OCI-LY1 (cell line): ENCODE data around the gene KIAA2012.

ENCODE experiments used
- H2AFZ ChIP-seq: fragments of 200-600 bp; sonication (generic), shearing (Covaris generic); 2 replicates; pipeline ENCODE4 v1.6.0; 2014; ENCODE audit warnings: antibody characterized with exemption, mild to moderate bottlenecking, low read length
- H3F3A ChIP-seq: fragments of 200-600 bp; sonication (generic), shearing (Covaris generic); 2 replicates; pipeline ENCODE4 v1.6.0; 2014; ENCODE audit warnings: mild to moderate bottlenecking, antibody characterized with exemption, low read length, moderate library complexity; ENCODE audit not compliant: insufficient read depth
- H3K27ac ChIP-seq: fragments of 200-600 bp; sonication (generic); 2 replicates; pipeline ENCODE4 v1.5.1; 2014; ENCODE audit warnings: low read length, mixed run types, mild to moderate bottlenecking, low read depth; ENCODE audit not compliant: poor library complexity, severe bottlenecking
- H3K27me3 ChIP-seq: fragments of 200-600 bp; sonication (generic); 2 replicates; pipeline ENCODE4 v1.6.0; 2014; ENCODE audit warnings: antibody characterized with exemption, mild to moderate bottlenecking, low read length, moderate library complexity; ENCODE audit not compliant: insufficient read depth
- H3K36me3 ChIP-seq: fragments of 200-600 bp; sonication (generic); 2 replicates; pipeline ENCODE4 v1.6.1; 2014; ENCODE audit warnings: mild to moderate bottlenecking, antibody characterized with exemption, low read length, moderate library complexity, mixed read lengths; ENCODE audit not compliant: insufficient read depth
- H3K4me1 ChIP-seq: fragments of 200-600 bp; sonication (generic); 2 replicates; pipeline ENCODE4 v1.5.1; 2014; ENCODE audit warnings: mild to moderate bottlenecking, low read length, moderate library complexity; ENCODE audit not compliant: insufficient read depth, severe bottlenecking
- H3K4me2 ChIP-seq: fragments of 200-600 bp; sonication (generic), shearing (Covaris generic); 2 replicates; pipeline ENCODE4 v1.6.1; 2014; ENCODE audit warnings: low read length
- H3K4me3 ChIP-seq: fragments of 200-600 bp; sonication (generic); 2 replicates; pipeline ENCODE4 v1.5.1; 2014; ENCODE audit warnings: low read length, low read depth, mild to moderate bottlenecking, mixed read lengths; ENCODE audit not compliant: poor library complexity, severe bottlenecking
- H3K79me2 ChIP-seq: fragments of 200-600 bp; shearing (Covaris generic); 2 replicates; pipeline ENCODE4 v1.6.1; 2016; ENCODE audit warnings: mixed run types, low read length, mixed read lengths; ENCODE audit not compliant: insufficient read depth
- H3K9ac ChIP-seq: fragments of 200-600 bp; sonication (generic), shearing (Covaris generic); 2 replicates; pipeline ENCODE4 v1.6.1; 2014; ENCODE audit warnings: mild to moderate bottlenecking, low read length, mixed read lengths
- H3K9me2 ChIP-seq: fragments of 200-600 bp; sonication (generic), shearing (Covaris generic); 2 replicates; pipeline ENCODE4 v1.6.1; 2014; ENCODE audit warnings: low read depth, mild to moderate bottlenecking, low read length, mixed read lengths
- H3K9me3 ChIP-seq: fragments of 200-600 bp; shearing (Covaris generic); 2 replicates; pipeline ENCODE4 v1.6.1; 2014; ENCODE audit warnings: low read length, mixed read lengths
- H4K20me1 ChIP-seq: fragments of 200-600 bp; sonication (generic), shearing (Covaris generic); 2 replicates; pipeline ENCODE4 v1.6.0; 2016; ENCODE audit warnings: mild to moderate bottlenecking, low read length; ENCODE audit not compliant: insufficient read depth
- CTCF ChIP-seq: fragments of 200-600 bp; sonication (generic), shearing (Covaris generic); IDR thresholded peaks from 2 replicates; pipeline ENCODE4 v1.5.1; 2017; ENCODE audit warnings: mild to moderate bottlenecking, antibody characterized with exemption, low read length, moderate library complexity, mixed read lengths
- EZH2 ChIP-seq: fragments of 200-600 bp; sonication (generic), shearing (Covaris generic); IDR thresholded peaks from 2 replicates; pipeline ENCODE4 v1.8.0; 2017; ENCODE audit warnings: borderline replicate concordance, mixed run types, mild to moderate bottlenecking, antibody characterized with exemption, low read length, moderate library complexity, mixed read lengths

The KIAA2012 gene

GRCh38 chr2:202064171-202064880 lies 8.7 kb upstream of the KIAA2012 start:
- no peaks in the 10 kb centered on the region for H3K9me3 ChIP-seq
- H3K4me2 ChIP-seq, result no peak overlapping the region
- H3K27me3 ChIP-seq, result no peaks in the 10 kb centered on the region
- no peak overlapping the region for H3K27ac ChIP-seq
- no peaks in the 10 kb centered on the region for H3K36me3 ChIP-seq
- no peak for TF ChIP-seq EZH2
- no peak for TF ChIP-seq CTCF
- no peak overlapping the region for H2AFZ ChIP-seq
- H3K79me2 ChIP-seq, result no peaks in the 10 kb centered on the region
- no peaks in the 10 kb centered on the region for H3K9me2 ChIP-seq
- no peaks in the 10 kb centered on the region for H4K20me1 ChIP-seq
- H3K4me3 ChIP-seq, result no peak overlapping the region
- H3F3A ChIP-seq, result no peaks in the 10 kb centered on the region
- no peaks in the 10 kb centered on the region for H3K4me1 ChIP-seq
- no peak overlapping the region for H3K9ac ChIP-seq

DNA sequence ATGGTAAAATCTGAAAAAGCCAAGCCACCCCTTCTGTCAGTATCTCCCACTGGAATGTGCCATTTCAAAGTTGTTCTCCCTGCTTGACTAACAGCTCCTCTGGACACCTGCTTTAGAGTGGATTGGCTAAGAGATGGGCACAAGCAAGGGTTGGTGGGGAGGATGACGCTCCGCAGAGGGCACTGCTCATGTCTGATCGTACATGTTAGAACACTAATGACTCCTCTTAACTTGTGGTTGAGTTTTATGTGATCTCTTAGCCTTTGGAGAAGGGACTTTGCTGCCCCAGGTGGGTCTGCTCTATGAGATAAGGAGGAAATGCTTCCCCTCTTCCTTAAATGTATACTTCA lies 8.2 kb upstream of the KIAA2012 start:
- Histone ChIP-seq H3K9me3 (no peaks in the 10 kb centered on the region), H3K36me3 (no peaks in the 10 kb centered on the region), H3F3A (no peaks in the 10 kb centered on the region), H4K20me1 (no peaks in the 10 kb centered on the region), H3K4me2 (no peak overlapping the region), H3K4me1 (no peaks in the 10 kb centered on the region), H3K4me3 (no peak overlapping the region), H2AFZ (no peak overlapping the region), H3K79me2 (no peaks in the 10 kb centered on the region), H3K27ac (no peak overlapping the region), H3K9me2 (no peaks in the 10 kb centered on the region), H3K27me3 (no peaks in the 10 kb centered on the region), H3K9ac (no peak overlapping the region)
- TF ChIP-seq EZH2 (no peak), CTCF (no peak)

GRCh38 chr2:202065876-202066275 lies 7.2 kb upstream of the KIAA2012 start:
- no peaks in the 10 kb centered on the region for H3K4me1 ChIP-seq
- no peaks in the 10 kb centered on the region for H3K79me2 ChIP-seq
- H3F3A ChIP-seq, result no peaks in the 10 kb centered on the region
- H3K4me2 ChIP-seq, result no peak overlapping the region
- H2AFZ ChIP-seq, result no peak overlapping the region
- no peak overlapping the region for H3K4me3 ChIP-seq
- no peak for TF ChIP-seq EZH2
- no peaks in the 10 kb centered on the region for H4K20me1 ChIP-seq
- H3K27me3 ChIP-seq, result no peaks in the 10 kb centered on the region
- no peaks in the 10 kb centered on the region for H3K9me2 ChIP-seq
- H3K36me3 ChIP-seq, result no peaks in the 10 kb centered on the region
- no peaks in the 10 kb centered on the region for H3K9me3 ChIP-seq
- H3K27ac ChIP-seq, result no peak overlapping the region
- H3K9ac ChIP-seq, result no peak overlapping the region

- Histone ChIP-seq H3K27me3 (no peaks in the 10 kb centered on the region), H3K9me2 (no peaks in the 10 kb centered on the region), H3K9ac (no peak overlapping the region), H3K4me2 (no peak overlapping the region), H3F3A (no peaks in the 10 kb centered on the region), H3K79me2 (no peaks in the 10 kb centered on the region), H3K9me3 (no peaks in the 10 kb centered on the region), H3K4me1 (no peaks in the 10 kb centered on the region), H4K20me1 (no peaks in the 10 kb centered on the region), H3K4me3 (no peak overlapping the region), H3K27ac (no peak overlapping the region), H2AFZ (no peak overlapping the region), H3K36me3 (no peaks in the 10 kb centered on the region)
- TF ChIP-seq EZH2, result no peak
- no peak for TF ChIP-seq CTCF
Observed at GRCh38 chr2:202066875-202067274, 6.2 kb upstream of the KIAA2012 start.
